NCI-H2107 treated with DMSO at 0.1 percent for 48 hours (cell line): ENCODE data around the gene BASP1.
A peak's percentile ranks its signal among the peaks of the same experiment; 100 is the strongest.

Experiments
- DNase-seq: peaks from one replicate; lab custom pipeline; 2025; ENCODE audit not compliant: unreplicated experiment; lab: John Stamatoyannopoulos, UW

Gene BASP1

DNA sequence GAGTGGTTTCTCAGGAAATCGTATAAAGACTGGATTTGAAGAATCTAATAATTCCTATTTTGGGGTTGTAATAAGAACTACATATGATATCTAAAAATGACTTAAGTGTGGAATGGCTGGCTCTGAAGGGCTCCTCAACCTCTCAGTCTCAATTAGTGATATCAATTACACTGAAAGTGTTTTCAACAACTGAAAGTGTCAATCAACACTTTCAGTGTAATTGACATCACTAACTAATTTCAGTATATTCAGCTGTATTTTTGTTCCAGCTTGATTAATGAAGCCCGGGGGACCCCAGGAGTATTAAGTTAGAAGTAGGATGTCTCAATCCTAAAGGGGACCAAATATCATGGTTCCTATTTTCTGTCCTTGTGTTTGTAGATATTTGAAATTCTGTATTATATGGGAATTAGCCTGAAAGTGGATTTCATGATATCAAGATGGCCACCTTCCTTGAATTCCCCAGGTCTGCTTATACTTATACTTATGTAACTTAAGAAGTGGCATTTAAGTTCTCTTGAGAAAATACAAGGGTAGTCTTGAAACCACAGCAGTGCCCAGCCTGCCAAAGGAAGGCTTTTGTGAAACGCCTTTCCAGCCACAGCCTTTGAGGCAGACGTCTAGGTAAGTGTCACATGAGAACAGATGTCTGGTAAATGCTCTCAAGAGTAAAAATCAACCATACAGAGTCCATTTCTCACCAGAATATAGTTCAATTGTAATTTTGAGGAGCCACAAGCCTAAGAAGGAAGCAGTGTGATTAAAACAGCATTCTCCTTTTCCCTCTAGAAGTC, 4.6 kb downstream of the BASP1 start:
- peak; percentile 82 for DNase-seq

DNA sequence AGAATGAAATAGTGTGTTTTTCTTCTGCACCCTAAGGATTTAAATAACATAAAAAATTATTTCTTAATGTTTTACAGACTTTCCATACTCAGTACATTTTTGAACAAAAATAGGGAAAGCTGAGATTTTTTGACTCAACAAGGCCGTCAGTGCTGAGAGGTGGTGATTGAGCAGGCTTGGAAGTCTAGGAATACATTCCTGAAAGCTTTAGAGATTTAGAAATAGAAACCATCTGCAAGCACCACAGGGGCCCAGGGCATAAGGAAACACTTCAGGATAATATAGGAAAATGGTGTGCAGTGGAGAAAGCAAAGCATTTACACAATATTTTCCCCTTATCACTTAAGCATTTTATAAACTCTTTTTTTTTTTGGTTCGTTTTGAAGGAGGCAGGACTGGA, 5.2 kb downstream of the BASP1 start:
- DNase-seq, result peak; percentile 50

- no peak for DNase-seq
Observed at GRCh38 chr5:17223367-17224185, 6.1 kb downstream of the BASP1 start.

DNA sequence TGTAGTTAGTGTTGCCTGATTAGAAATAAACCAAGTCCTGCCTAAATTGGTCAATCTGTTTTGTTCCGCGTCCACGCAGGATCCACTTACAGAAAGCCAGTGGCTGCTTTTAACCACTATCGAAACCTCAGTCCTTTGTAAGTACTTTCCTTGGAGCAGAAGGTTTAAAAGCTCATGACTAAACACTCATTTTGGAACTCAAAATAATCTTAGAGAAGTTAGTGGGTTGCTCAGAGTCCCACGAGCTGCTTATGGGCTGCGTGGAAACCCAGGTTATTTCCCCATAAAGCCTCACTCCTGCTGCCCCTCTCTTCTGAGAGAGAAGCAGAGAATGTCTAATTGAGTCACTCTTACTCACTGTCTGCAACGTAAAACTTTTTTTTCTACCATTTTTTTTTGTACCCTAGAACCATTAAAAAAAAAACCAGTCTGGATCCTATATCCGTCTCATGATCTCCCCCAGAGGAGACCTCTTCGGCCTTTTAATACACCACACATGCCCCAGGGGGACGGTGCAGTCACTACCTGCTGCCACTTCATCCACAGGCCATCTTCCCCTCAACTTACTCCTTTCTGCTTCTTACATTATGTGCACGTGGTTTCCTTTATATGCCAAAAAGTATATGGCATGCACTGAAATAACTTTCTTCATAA, 7.6 kb downstream of the BASP1 start:
- DNase-seq, result no peak

- no peak for DNase-seq
Observed at GRCh38 chr5:17225520-17225919, 8.1 kb downstream of the BASP1 start.

DNA sequence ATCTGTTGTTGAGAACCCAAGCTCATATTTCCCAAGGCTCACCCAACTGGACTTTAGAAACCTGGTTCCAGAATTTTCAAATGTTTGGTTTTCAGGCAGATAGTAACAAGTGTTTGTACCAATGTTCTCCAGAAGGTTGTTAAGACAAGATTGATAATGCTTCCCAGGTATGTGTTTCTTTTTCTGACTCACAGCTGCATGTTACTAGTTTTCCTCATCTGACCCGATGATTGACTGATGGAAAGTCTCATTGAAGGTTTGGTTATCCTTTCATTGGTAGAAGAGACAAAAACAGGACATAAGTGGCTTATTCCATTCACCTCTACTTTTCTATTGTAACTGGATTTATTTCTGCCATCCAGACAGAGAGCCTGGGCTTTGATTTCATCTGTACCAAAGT, 10.4 kb downstream of the BASP1 start:
- DNase-seq, result no peak

GRCh38 chr5:17228821-17229291, 11.4 kb downstream of the BASP1 start:
- peak; percentile 86 for DNase-seq

DNA sequence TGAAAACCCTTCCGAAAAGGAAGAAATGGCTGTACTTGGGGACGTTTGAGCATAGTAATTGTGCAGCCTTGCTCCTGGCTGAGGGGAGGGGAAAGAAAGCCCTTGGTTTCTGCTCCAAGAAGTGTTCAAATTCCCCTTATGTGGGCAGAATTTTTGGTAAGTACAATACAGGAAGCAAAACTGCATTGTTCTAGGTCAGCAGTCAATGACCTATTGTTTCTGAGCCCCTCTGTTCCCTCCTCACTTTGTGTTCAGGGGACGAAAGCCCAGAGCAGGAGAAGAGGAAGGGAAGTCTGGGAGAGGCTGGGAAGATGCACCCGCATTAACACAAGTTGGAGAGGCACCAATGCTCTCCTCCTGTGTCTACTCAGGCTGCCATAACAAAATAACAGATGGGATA, 11.9 kb downstream of the BASP1 start:
- no peak for DNase-seq

- DNase-seq, result no peak
Observed at GRCh38 chr5:17230191-17230590, 12.8 kb downstream of the BASP1 start.

DNA sequence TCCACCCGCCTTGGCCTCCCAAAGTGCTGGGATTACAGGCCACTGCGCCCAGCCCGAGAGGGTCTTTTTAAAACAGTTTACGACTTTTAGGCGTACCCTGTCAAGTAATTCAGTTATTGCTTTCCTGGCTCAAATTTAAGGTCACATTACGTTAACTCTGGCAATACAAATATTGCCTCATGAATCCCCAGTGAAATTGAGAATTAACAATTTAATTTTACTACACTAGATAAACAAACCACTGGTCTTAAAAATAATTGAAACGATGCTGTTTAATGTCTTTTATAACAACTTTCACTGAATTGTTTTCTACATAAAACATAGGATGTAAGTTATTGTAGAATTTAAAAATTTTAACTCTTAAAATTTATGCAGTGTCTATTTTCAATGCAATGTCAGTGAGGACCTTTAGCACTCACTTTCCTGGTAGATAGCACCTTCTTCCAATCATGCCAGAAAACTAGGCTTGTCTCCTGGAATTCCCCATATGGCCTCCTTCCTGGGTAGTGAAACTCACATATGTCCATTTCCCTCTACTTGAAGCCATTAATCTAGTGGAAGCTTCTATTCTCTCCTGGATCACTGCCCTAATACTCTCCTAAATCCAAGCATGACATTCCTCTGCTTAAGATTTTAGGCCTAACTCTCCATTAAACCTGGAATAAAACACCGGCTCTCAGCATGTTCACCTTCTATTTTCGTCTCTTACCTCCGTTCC, 13.5 kb downstream of the BASP1 start:
- no peak for DNase-seq

- DNase-seq, result no peak
Observed at GRCh38 chr5:17232405-17232804, 15.0 kb downstream of the BASP1 start.

DNA sequence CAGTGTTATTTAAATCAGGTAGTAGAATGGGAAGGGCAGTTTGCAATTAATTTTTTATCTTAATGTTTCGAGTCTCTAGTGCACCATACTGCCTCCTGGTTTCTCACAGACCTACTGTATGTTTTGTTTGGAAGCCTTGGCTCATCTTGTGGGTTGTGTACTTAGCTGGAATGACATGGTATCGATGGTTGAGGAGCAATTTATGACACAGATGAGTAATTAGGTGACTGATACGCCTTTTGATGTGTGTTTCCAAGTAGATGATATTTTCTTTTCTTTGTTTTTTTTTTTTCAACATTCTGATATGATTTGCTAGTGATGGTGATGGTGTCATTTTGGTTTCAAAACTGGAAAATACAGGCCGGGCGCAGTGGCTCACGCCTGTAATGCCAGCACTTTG, 16.1 kb downstream of the BASP1 start:
- DNase-seq, result no peak

DNA sequence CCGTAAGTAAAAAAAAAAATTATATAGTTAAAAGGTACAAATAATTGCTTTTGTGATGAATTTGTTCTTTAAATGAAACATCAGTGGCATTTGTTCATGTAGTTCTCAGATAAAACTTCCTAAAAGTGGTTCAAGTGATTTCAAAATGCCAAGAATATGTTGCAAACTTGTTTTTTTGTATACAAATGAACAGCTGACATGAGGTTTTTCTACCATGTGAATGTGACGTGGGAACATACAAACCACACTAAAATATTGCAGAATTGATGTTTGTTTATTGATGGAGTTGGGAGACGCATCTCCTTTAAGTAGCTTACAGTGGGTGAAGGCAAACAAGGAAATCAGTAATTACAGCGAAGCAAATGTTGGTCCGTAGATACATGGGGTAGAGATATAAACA, 16.9 kb downstream of the BASP1 start:
- no peak for DNase-seq

DNA sequence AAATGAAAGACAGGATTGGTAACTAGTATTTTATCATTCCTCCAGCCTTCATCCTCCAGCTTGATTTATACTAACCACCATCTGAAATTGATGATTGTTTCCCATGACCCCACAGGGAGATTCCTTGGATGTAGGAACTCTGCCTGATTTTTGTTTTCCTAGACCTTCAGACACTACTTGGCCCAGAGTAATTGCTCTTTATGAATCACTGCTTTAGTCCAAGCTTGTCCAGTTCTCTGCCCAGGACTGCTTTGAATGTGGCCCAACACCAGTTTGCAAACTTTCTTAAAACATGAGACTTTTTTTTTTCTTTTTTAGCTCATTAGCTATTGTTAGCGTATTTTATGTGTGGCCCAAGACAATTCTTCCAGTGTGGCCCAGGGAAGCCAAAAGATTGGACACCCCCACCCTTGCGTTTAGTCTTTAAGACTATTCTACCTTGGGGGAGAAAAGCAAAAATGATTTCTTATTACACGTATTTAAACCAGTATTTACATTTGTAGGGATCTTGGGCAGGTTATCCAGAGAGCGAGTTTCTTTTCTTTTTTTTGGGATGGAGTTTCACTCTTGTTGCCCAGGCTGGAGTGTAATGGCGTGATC, 18.4 kb downstream of the BASP1 start:
- DNase-seq, result no peak

DNA sequence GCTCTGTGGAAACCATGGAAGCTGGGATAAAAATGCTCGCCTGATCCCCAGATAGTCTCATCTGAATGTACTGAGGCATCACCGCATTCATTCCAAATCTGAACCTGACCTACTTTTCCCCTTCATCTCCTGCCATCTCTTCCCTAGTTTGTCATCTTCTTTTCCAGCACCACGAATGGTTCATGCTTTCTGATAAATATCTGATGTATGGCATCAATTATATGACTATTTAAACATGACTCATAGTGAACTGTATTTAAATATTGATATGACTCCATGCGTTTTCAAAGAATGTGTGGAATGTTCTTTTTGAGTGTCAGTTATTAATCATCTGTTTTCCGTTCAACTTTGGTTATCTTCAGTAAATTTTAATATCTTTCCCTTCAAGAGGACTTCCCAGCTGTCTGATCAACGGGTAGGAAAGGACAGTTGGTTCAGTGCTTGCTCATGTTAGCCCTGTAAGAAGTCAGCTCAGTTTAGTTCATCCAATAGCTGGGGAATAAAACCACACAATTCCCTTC, 21.1 kb downstream of the BASP1 start:
- no peak for DNase-seq

GRCh38 chr5:17239953-17240352, 22.5 kb downstream of the BASP1 start:
- DNase-seq, result no peak

DNA sequence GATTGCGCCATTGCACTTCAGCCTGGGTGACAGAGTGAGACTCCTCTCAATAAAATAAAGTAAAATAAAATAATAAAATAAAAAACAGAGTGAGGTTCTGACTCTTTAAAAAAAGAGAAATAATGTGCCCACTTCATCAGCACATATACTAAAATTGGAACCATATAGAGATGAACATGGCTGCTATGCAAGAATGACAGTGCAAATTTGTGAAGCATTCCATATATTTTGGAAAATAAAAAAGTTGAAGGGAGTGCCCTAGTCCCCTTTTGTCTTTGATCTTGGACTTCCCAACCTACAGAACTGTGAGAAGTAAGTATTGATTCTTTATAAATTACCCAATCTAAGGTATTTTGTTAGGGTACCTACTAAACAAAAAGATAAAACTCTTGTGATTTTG, 23.1 kb downstream of the BASP1 start:
- no peak for DNase-seq

- no peak for DNase-seq
Observed at GRCh38 chr5:17241635-17242034, 24.2 kb downstream of the BASP1 start.

- DNase-seq, result no peak
Observed at GRCh38 chr5:17243287-17244063, 26.0 kb downstream of the BASP1 start.
